ENCODE data around the gene MTAP. TPM values are rescaled to one million over a fixed set of nuclear protein-coding genes. Genes with fewer than 3 reads are reported as not detected.
A peak's percentile ranks its signal among the peaks of the same experiment; 100 is the strongest.

Gene MTAP
- not detected in 2 replicates for total RNA-seq (2011; cell fraction: chromatin; rRNA removed; ENCODE audit: low replicate concordance)
- not detected in 2 replicates for total RNA-seq (2011; cell fraction: nucleolus; rRNA removed)
- total RNA-seq (2011; cell fraction: nucleoplasm; rRNA removed) = not detected in 2 replicates
- total RNA-seq (2014; rRNA removed) = not detected in 2 replicates
- not detected in 2 replicates for total RNA-seq (2014; rRNA removed; fragmentation: Illumina TruSeq; extraction: Trizol)
- total RNA-seq (2015; rRNA removed; fragmentation: Illumina TruSeq; extraction: Trizol) = not detected in 2 replicates
- total RNA-seq (2021) = 0.07 and 0.31 TPM in 2 replicates
- polyA plus RNA-seq (2011; rRNA removed) = not detected in 2 replicates
- not detected in 2 replicates for polyA plus RNA-seq (2011; cell fraction: cytosol; rRNA removed)
- not detected in 2 replicates for polyA plus RNA-seq (2011; cell fraction: nucleus; rRNA removed)
- not detected in 2 replicates for polyA plus RNA-seq (2012)
- not detected in 2 replicates for polyA plus RNA-seq (2014; fragmentation: Illumina TruSeq; extraction: Trizol)
- polyA plus RNA-seq (2014; fragmentation: Nextera tagmentation; extraction: Ambion mirVana) = not detected
- not detected in 2 replicates for polyA plus RNA-seq (2014; rRNA removed)
- not detected in 2 replicates for polyA minus RNA-seq (2011; rRNA and poly(A)+ RNA removed)
- polyA minus RNA-seq (2011; cell fraction: cytosol; rRNA and poly(A)+ RNA removed) = not detected in 2 replicates
- polyA minus RNA-seq (2011; cell fraction: nucleus; rRNA and poly(A)+ RNA removed) = not detected in 2 replicates
- percentile 21 among the genes with signal in this experiment for Bru-seq, nascent RNA
- percentile 20 among the genes with signal in this experiment for BruChase-seq, experiment 1, labeled RNA remaining after a 2-hour chase
- BruChase-seq, experiment 2, labeled RNA remaining after a 6-hour chase = percentile 29 among the genes with signal in this experiment
- long read RNA-seq, experiment 1 = 0 reads
- long read RNA-seq, experiment 2 = 0 reads
- long read RNA-seq, experiment 3 = 0 reads

GRCh38 chr9:21802418-21803000 lies at the start of gene MTAP:
MTAP (plus strand) TSS chr9:21802636; CDS start chr9:21802749, 113 bp downstream.
- DNase-seq (ENCODE audit: extremely low read depth in 1 of 4, low spot score in 3 of 4) (no peak), FAIRE-seq (no peak), ATAC-seq (no peak)
- in situ Hi-C loops (cut with MboI) (no loop called here), intact Hi-C loops (cut with micrococcal nuclease) (no loop called here)
- CTCF ChIA-PET (ENCODE audit: low intra/inter-chr PET ratio) = no interaction called here
- H3K36me3 ChIP-seq (ENCODE audit: control insufficient read depth, insufficient read depth, low read length) = no peaks in the 10 kb centered on the region
- H3K4me2 ChIP-seq (ENCODE audit: insufficient read depth, low read length) = no peak within 1 kb of the TSS
- H2AFZ ChIP-seq (ENCODE audit: low read depth, low read length) = no peak within 1 kb of the TSS
- H4K20me1 ChIP-seq (replicated peaks; ENCODE audit: control insufficient read depth, insufficient read depth, low read length) = no peaks in the 10 kb centered on the region
- POLR2A ChIA-PET = no interaction called here
- H3K9me1 ChIP-seq (ENCODE audit: control insufficient read depth, insufficient read depth, low read length) = no peaks in the 10 kb centered on the region
- no peaks in the 10 kb centered on the region for H3K9me3 ChIP-seq (replicated peaks; ENCODE audit: control insufficient read depth, insufficient read depth, low read depth, low read length)
- no TSS peak for BruUV-seq (replicated peaks)
- no peaks in the 10 kb centered on the region for H3K4me1 ChIP-seq (replicated peaks in 1 of 2; ENCODE audit: control insufficient read depth in 2 of 2, insufficient read depth in 2 of 2, low read length in 2 of 2)
- TF ChIP-seq BRF2 (IDR thresholded peaks at IDR 0.05; ENCODE audit: borderline replicate concordance, insufficient read depth, insufficient read length) (no peak), KDM2B (CRISPR knock-in tag; IDR thresholded peaks at IDR 0.05) (no peak), ZNF436 (CRISPR knock-in tag; IDR thresholded peaks at IDR 0.05) (no peak), CREB3L1 (IDR thresholded peaks at IDR 0.05; ENCODE audit: borderline replicate concordance, low read depth) (no peak), ZBTB49 (CRISPR knock-in tag; IDR thresholded peaks at IDR 0.05; ENCODE audit: borderline replicate concordance) (no peak)
- no peak within 1 kb of the TSS for H3K4me3 ChIP-seq
- H3K27me3 ChIP-seq (ENCODE audit: control insufficient read depth in 2 of 2, insufficient read depth in 2 of 2, low read length in 2 of 2) = no peaks in the 10 kb centered on the region
- no CpG with 5 or more reads among the region's 48 CpGs for WGBS (ENCODE audit: insufficient coverage, low coverage, missing lambda C conversion rate)
- no peak within 1 kb of the TSS for H3K9ac ChIP-seq (ENCODE audit: insufficient read depth in 1 of 2, low read depth in 2 of 2, low read length in 2 of 2)
- H3K27ac ChIP-seq (ENCODE audit: extremely low read depth, low read depth, low read length) = no peak within 1 kb of the TSS
- H3K79me2 ChIP-seq (ENCODE audit: control insufficient read depth, insufficient read depth, low read length) = no peaks in the 10 kb centered on the region
